Memory B cell (primary cell): ENCODE results near the gene LRRC8B.

Experiments
- ATAC-seq: fragments of 150-1000 bp; cut with Tn5 transposase; 2 replicates; pipeline ENCODE4 v1.10.0; 2021; ENCODE audit warnings: low read depth, mild to moderate bottlenecking, moderate library complexity
- DNase-seq, 2 donors: peaks; one replicate each; pipeline ENCODE4 v3.0.0; 2022; ENCODE audit warnings: low spot score in 2 of 2
- H3K27ac Mint-ChIP-seq: one replicate; pipeline ENCODE4 v1.8.0; 2022; ENCODE audit warnings: mild to moderate bottlenecking, moderate library complexity, mixed read lengths
- H3K27me3 Mint-ChIP-seq: one replicate; pipeline ENCODE4 v1.8.0; 2022; ENCODE audit warnings: mixed read lengths
- H3K36me3 Mint-ChIP-seq: one replicate; pipeline ENCODE4 v1.8.0; 2022; ENCODE audit warnings: mild to moderate bottlenecking, mixed read lengths
- H3K4me1 Mint-ChIP-seq: one replicate; pipeline ENCODE4 v1.8.0; 2022; ENCODE audit warnings: mixed read lengths
- H3K4me3 Mint-ChIP-seq: one replicate; pipeline ENCODE4 v1.8.0; 2022; ENCODE audit warnings: mild to moderate bottlenecking, moderate library complexity, mixed read lengths
- H3K9me3 Mint-ChIP-seq: one replicate; pipeline ENCODE4 v1.8.0; 2022; ENCODE audit warnings: mixed read lengths

Gene LRRC8B

GRCh38 chr1:89574621-89575020, 50.0 kb downstream of the LRRC8B start:
- ATAC-seq = no peak
- Mint-ChIP-seq H3K27ac (no peak overlapping the region), H3K4me1 (peaks cover 26% of the 10 kb centered on the region), H3K36me3 (peaks cover 34% of the 10 kb centered on the region), H3K4me3 (no peak overlapping the region), H3K9me3 (no peaks in the 10 kb centered on the region), H3K27me3 (no peaks in the 10 kb centered on the region)
- no peak for DNase-seq

DNA sequence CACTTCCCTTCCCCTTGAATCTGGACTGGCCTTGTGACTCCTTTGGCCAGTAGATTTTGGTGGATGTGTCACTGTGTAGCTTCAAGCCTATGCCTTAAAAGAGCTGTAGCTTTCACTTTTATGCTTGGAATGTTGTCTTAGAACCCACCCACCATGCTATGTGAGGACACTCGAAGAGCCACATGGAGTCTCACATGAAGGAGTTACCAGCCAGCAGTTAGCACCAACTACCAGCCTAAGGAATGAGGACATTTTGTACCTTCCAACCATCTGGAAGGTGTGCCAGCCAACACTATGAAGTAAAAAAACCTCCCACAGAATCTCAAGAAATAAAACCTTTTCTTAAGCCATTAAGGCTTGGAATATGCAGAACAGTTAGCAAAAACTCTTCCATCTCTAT, 50.6 kb downstream of the LRRC8B start:
- H3K4me1 Mint-ChIP-seq = peaks cover 25% of the 10 kb centered on the region
- H3K27ac Mint-ChIP-seq = no peak overlapping the region
- peaks cover 31% of the 10 kb centered on the region for H3K36me3 Mint-ChIP-seq
- DNase-seq = no peak
- H3K27me3 Mint-ChIP-seq = no peaks in the 10 kb centered on the region
- ATAC-seq = no peak
- no peaks in the 10 kb centered on the region for H3K9me3 Mint-ChIP-seq
- no peak overlapping the region for H3K4me3 Mint-ChIP-seq

DNA sequence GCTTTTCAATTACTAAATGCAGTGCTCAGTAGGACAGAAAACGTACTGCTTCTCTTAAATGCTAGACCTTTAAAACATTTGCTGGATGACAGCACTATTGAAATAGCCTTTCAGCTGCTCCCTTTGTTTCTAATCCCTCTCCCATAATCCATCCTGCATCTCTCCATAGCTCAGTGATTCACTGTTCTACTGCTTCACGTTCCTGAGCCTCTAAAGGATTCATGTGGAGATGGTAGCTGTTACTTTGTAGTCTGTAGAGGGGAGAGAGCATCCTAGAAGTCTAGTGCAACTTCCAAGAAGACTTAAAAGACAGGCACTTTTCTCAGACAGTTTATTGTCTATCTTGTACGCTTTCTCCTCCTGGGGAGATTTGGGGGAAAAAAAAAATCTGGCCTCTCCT, 51.4 kb downstream of the LRRC8B start:
- Mint-ChIP-seq H3K27ac (no peak overlapping the region), H3K27me3 (no peaks in the 10 kb centered on the region), H3K9me3 (no peaks in the 10 kb centered on the region), H3K36me3 (peaks cover 28% of the 10 kb centered on the region), H3K4me3 (no peak overlapping the region), H3K4me1 (peaks cover 17% of the 10 kb centered on the region)
- DNase-seq (no peak), ATAC-seq (no peak)

GRCh38 chr1:89578151-89578550, 53.5 kb downstream of the LRRC8B start:
- ATAC-seq = no peak
- H3K27me3 Mint-ChIP-seq = no peaks in the 10 kb centered on the region
- peaks cover 32% of the 10 kb centered on the region for H3K36me3 Mint-ChIP-seq
- DNase-seq = no peak
- no peak overlapping the region for H3K4me3 Mint-ChIP-seq
- no peak overlapping the region for H3K27ac Mint-ChIP-seq
- H3K4me1 Mint-ChIP-seq = peaks cover 13% of the 10 kb centered on the region
- H3K9me3 Mint-ChIP-seq = no peaks in the 10 kb centered on the region

DNA sequence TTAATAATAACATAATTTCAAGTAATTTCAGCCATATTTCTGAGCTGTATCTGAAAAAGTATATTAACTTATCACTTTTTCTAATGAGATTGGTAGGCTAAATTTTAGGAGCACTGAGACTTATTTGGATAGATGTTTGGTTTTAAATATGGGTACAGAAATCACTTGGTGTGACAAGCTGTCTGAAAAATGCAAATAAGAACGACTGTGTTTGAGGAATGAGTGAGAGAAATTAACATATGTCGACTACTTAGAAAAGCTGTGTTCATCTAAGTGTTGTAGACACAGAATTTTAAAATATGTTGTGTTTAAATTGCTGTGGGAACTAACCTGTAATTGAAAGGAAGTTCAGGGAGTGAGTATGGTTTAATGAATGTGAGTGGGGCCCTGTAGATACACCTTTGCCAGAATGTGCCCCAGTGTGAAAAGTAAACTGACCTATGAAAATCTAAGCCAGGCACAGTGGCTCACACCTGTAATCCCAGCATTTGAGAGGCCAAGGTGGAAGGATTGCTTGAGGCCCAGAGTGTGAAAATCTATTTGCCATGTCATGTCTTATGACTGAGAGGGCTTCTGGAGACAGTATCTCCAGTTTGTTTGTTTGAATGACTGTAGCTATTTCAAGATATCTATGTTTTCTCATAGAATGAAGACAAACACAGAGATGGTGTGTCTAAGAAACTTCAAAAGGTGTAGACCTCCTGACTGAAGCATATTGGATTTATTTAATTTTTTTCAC, 54.5 kb downstream of the LRRC8B start:
- no peak for DNase-seq
- Mint-ChIP-seq H3K27me3 (no peaks in the 10 kb centered on the region), H3K4me1 (peaks cover 7% of the 10 kb centered on the region), H3K27ac (peak overlapping the region; percentile 76), H3K36me3 (peaks cover 32% of the 10 kb centered on the region), H3K4me3 (no peak overlapping the region), H3K9me3 (no peaks in the 10 kb centered on the region)
- ATAC-seq = peak; percentile 43

DNA sequence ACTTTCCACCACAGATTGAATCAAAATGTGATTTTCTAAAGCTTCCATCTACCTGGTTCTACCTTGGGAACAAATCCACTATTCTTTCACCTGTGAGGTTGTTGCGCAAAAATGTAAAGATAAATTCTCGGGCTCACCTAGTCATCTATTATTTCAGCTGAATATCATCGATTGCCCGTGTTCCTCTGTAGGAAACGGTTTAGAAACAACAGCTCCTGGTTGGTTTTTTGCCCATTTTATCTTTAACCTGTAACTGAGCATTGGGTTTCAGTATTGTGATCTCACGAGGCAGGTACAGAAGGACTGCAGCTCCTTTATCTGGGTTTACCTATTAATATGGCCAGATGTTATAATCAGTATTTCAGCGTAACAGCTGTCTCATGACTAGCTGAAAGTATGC, 55.4 kb downstream of the LRRC8B start:
- DNase-seq = no peak
- Mint-ChIP-seq H3K27me3 (no peaks in the 10 kb centered on the region), H3K4me1 (peaks cover 7% of the 10 kb centered on the region), H3K4me3 (no peak overlapping the region), H3K27ac (no peak overlapping the region), H3K9me3 (no peaks in the 10 kb centered on the region), H3K36me3 (peaks cover 29% of the 10 kb centered on the region)
- no peak for ATAC-seq

DNA sequence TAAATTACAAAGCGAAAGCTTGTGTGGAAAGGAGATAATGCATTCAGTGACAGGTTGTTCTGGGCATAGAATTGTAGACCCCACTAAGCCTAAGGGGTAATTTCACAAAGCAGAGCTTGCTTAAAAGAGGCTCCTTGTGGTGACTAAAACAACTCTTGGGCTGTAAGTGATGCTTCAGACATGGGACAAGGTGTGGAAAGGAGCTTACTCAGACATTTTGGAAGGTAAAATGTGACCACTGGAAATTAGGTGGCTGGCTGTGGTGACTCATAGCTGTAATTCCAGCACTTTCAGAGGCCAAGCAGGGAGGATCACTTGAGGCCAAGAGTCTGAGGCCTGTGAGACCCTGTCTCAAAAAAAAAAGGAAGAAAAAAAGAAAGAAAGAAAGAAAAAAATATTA, 57.2 kb downstream of the LRRC8B start:
- H3K4me3 Mint-ChIP-seq = no peak overlapping the region
- H3K4me1 Mint-ChIP-seq = peaks cover 7% of the 10 kb centered on the region
- DNase-seq (no peak), ATAC-seq (no peak)
- peaks cover 30% of the 10 kb centered on the region for H3K36me3 Mint-ChIP-seq
- H3K27ac Mint-ChIP-seq = no peak overlapping the region
- no peaks in the 10 kb centered on the region for H3K27me3 Mint-ChIP-seq
- H3K9me3 Mint-ChIP-seq = no peaks in the 10 kb centered on the region

- no peak overlapping the region for H3K4me3 Mint-ChIP-seq
- H3K36me3 Mint-ChIP-seq = peaks cover 30% of the 10 kb centered on the region
- DNase-seq (no peak), ATAC-seq (no peak)
- no peak overlapping the region for H3K27ac Mint-ChIP-seq
- H3K4me1 Mint-ChIP-seq = peaks cover 7% of the 10 kb centered on the region
- no peaks in the 10 kb centered on the region for H3K9me3 Mint-ChIP-seq
- no peaks in the 10 kb centered on the region for H3K27me3 Mint-ChIP-seq
Measured at GRCh38 chr1:89582571-89582970, 57.9 kb downstream of the LRRC8B start.

DNA sequence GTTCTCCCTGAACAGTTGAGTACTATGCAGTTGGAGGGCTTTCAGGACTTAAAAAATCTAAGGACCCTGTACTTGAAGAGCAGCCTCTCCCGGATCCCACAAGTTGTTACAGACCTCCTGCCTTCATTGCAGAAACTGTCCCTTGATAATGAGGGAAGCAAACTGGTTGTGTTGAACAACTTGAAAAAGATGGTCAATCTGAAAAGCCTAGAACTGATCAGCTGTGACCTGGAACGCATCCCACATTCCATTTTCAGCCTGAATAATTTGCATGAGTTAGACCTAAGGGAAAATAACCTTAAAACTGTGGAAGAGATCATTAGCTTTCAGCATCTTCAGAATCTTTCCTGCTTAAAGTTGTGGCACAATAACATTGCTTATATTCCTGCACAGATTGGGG, 59.6 kb downstream of the LRRC8B start:
- Mint-ChIP-seq H3K27me3 (no peaks in the 10 kb centered on the region), H3K9me3 (no peaks in the 10 kb centered on the region), H3K36me3 (peaks cover 26% of the 10 kb centered on the region), H3K4me1 (peaks cover 7% of the 10 kb centered on the region), H3K4me3 (no peak overlapping the region), H3K27ac (no peak overlapping the region)
- ATAC-seq (no peak), DNase-seq (no peak)

DNA sequence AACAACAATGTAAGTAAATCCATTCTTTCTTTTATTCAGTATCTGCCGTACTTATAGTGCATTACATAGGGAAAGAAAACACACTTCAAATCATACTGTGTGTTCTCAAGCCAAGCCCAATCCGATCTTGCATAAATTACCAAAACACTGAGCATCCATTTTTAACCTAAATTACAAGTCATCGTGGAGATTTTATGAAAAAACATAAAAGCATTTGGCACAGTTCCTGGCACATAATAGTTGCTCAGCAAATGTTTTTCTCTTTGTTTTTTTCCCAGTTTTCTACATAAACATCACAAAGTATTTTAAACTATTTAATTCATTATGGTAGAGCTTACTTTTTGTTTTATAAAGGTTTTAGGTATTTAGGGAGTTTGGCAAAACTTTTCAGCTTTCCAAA, 60.2 kb downstream of the LRRC8B start:
- ATAC-seq = no peak
- DNase-seq = no peak
- H3K4me1 Mint-ChIP-seq = peaks cover 7% of the 10 kb centered on the region
- peaks cover 26% of the 10 kb centered on the region for H3K36me3 Mint-ChIP-seq
- H3K27ac Mint-ChIP-seq = no peak overlapping the region
- H3K9me3 Mint-ChIP-seq = no peaks in the 10 kb centered on the region
- H3K27me3 Mint-ChIP-seq = no peaks in the 10 kb centered on the region
- H3K4me3 Mint-ChIP-seq = no peak overlapping the region

- H3K9me3 Mint-ChIP-seq = no peaks in the 10 kb centered on the region
- peaks cover 10% of the 10 kb centered on the region for H3K4me1 Mint-ChIP-seq
- ATAC-seq (no peak), DNase-seq (no peak)
- no peak overlapping the region for H3K4me3 Mint-ChIP-seq
- H3K27me3 Mint-ChIP-seq = no peaks in the 10 kb centered on the region
- no peak overlapping the region for H3K27ac Mint-ChIP-seq
- H3K36me3 Mint-ChIP-seq = peaks cover 14% of the 10 kb centered on the region
Measured at GRCh38 chr1:89587729-89588161, 63.1 kb downstream of the LRRC8B start.

GRCh38 chr1:89588480-89588879, 63.9 kb downstream of the LRRC8B start:
- Mint-ChIP-seq H3K36me3 (peaks cover 9% of the 10 kb centered on the region), H3K27ac (peak overlapping the region; percentile 65), H3K9me3 (no peaks in the 10 kb centered on the region), H3K27me3 (no peaks in the 10 kb centered on the region), H3K4me1 (peaks cover 10% of the 10 kb centered on the region), H3K4me3 (no peak overlapping the region)
- DNase-seq (no peak), ATAC-seq (no peak)

DNA sequence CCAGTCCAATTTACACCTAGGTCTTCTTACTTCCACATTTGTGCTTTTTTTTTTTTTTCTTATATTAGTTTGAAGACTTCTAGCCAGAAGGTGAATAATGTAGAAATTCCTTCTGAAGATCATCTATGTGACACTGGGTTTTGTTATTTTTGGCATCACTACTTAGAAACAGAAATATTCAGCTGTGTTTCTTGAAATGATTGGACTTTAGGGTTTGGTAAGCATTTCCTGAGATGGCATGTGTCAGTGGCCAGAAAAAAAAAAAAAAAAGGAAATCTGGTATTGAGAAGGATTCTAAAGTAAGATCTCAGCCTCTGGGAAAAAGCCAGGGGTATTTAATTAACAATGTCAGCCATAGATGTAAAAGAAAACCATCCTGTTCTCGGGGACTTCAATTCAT, 64.9 kb downstream of the LRRC8B start:
- H3K4me1 Mint-ChIP-seq = peaks cover 10% of the 10 kb centered on the region
- H3K9me3 Mint-ChIP-seq = no peaks in the 10 kb centered on the region
- no peaks in the 10 kb centered on the region for H3K27me3 Mint-ChIP-seq
- H3K4me3 Mint-ChIP-seq = no peak overlapping the region
- H3K27ac Mint-ChIP-seq = no peak overlapping the region
- no peak for ATAC-seq
- DNase-seq = no peak
- peaks cover 6% of the 10 kb centered on the region for H3K36me3 Mint-ChIP-seq

GRCh38 chr1:89590341-89591080, 65.9 kb downstream of the LRRC8B start:
- H3K4me3 Mint-ChIP-seq = no peak overlapping the region
- H3K36me3 Mint-ChIP-seq = peaks cover 2% of the 10 kb centered on the region
- ATAC-seq = no peak
- no peaks in the 10 kb centered on the region for H3K27me3 Mint-ChIP-seq
- DNase-seq = no peak
- H3K9me3 Mint-ChIP-seq = no peaks in the 10 kb centered on the region
- H3K4me1 Mint-ChIP-seq = peaks cover 10% of the 10 kb centered on the region
- H3K27ac Mint-ChIP-seq = no peak overlapping the region
